Natural killer cell treated with Interleukin-12 subunit alpha and Interleukin-12 subunit beta and Interleukin-15 and Interleukin-18, amount 100 ng/mL, for 72 hours (primary cell): ENCODE measurements around the gene NTN4. TPM values are rescaled to one million over a fixed set of nuclear protein-coding genes. Genes with fewer than 3 reads are reported as not detected.
"Not testable (repeated sequence)": the region's sequence is repeated elsewhere in the genome, so short reads cannot be mapped to it uniquely, and the experiment has no call there.

Experiments used
- ATAC-seq, 2 donors: fragments of 150-1000 bp; cut with Tn5 transposase in 1 of 2; sonication (Bioruptor Pico), chemical (Tn5 transposase) in 1 of 2; 2 replicates each; pipeline ENCODE4 v1.10.0; 2021
- DNase-seq: peaks from one replicate; pipeline ENCODE4 v3.0.0; 2022; ENCODE audit warnings: low spot score
- H3K27ac Mint-ChIP-seq, 2 donors: 1 replicate in 1 of 2; 2 replicates in 1 of 2; pipeline ENCODE4 v1.8.0; 2022; ENCODE audit warnings: mixed read lengths in 2 of 2, mild to moderate bottlenecking in 1 of 2, moderate library complexity in 1 of 2
- H3K27me3 Mint-ChIP-seq, 2 donors: 1 replicate in 1 of 2; 2 replicates in 1 of 2; pipeline ENCODE4 v1.8.0; 2022; ENCODE audit warnings: mixed read lengths in 2 of 2
- H3K36me3 Mint-ChIP-seq: one replicate; pipeline ENCODE4 v1.8.0; 2022; ENCODE audit warnings: mixed read lengths
- H3K4me1 Mint-ChIP-seq, 2 donors: 1 replicate in 1 of 2; 2 replicates in 1 of 2; pipeline ENCODE4 v1.8.0; 2022; ENCODE audit warnings: low read depth in 2 of 2, mixed read lengths in 2 of 2, mild to moderate bottlenecking in 1 of 2
- H3K4me3 Mint-ChIP-seq: one replicate; pipeline ENCODE4 v1.8.0; 2022; ENCODE audit warnings: mixed read lengths
- H3K9me3 Mint-ChIP-seq: 2 replicates; pipeline ENCODE4 v1.8.0; 2022; ENCODE audit warnings: mixed read lengths
- total RNA-seq, 2 donors: library from RNA; stranded (reverse); gene quantifications; one replicate each; pipeline ENCODE4 v1.2.3, GENCODE V29; 2022

Gene NTN4
- total RNA-seq, 2 donors from 2014 or later = not detected

DNA sequence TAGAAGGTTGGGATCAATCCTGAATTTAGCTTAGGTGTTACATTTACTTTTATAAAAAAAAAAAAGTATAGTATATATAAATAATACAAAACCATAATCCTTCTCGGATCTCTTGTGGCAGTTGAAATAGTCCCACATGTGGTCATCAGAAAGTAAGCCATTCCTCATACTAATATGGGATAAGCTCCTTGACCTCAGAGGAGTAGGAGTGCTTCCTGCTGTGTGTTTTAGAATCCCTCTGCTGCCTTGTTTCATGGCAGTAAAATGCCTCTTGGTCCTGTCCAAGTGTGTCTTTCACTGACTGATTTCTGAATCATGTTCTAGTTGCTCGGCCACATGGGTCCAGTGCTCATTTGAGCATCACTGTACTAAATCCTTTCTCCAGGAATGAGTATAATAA, 117.0 kb downstream of the NTN4 start:
- Mint-ChIP-seq H3K27me3 (peaks cover 14 to 16% of the 10 kb centered on the region in 2 donors), H3K4me1 (no peaks in the 10 kb centered on the region), H3K4me3 (no peak overlapping the region), H3K36me3 (no peaks in the 10 kb centered on the region), H3K27ac (no peak overlapping the region), H3K9me3 (no peaks in the 10 kb centered on the region)
- ATAC-seq (no peak), DNase-seq (no peak)

DNA sequence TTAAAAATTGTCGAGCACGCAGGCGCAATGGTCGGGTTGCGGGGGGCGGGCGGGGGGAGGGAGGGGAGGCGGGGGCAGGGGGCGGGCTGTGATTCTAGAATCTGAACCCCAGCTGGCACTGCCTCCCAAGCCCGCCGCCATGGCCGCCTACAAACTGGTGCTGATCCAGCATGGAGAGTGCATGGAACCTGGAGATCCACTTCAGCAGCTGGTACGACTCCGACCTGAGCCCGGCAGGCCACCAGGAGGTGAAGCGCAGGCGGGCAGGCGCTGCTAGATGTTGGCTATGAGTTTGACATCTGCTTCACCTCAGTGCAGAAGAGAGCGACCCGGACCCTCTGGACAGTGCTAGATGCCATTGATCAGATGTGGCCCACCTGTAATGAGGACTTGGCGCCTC, 118.4 kb downstream of the NTN4 start:
- ATAC-seq = no peak

DNA sequence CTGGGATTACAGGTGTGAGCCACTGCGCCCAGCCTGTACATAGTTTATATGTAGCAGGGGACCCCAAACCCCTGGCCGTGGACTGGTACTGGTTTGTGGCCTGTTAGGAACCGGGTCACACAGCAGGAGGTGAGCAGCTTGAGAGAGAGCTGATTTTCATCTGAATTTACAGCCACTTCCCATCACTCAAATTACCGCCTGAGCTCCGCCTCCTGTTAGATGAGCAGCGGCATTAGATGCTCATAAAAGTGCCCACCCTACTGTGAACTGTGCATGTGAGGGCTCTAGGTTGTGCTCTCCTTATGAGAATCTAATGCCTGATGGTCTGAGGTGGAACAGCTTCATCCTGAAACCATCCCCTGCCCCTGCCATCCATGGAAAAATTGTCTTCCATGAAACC, 119.3 kb downstream of the NTN4 start:
- no peak overlapping the region for H3K4me3 Mint-ChIP-seq
- peaks cover 14 to 15% of the 10 kb centered on the region in 2 donors for H3K27me3 Mint-ChIP-seq
- DNase-seq (no peak), ATAC-seq (no peak)
- H3K4me1 Mint-ChIP-seq = no peaks in the 10 kb centered on the region
- H3K9me3 Mint-ChIP-seq = no peaks in the 10 kb centered on the region
- H3K36me3 Mint-ChIP-seq = no peaks in the 10 kb centered on the region
- H3K27ac Mint-ChIP-seq = no peak overlapping the region

More for the DNA sequence above, 118.4 kb downstream of the NTN4 start:
- H3K4me1 Mint-ChIP-seq = no peaks in the 10 kb centered on the region
- H3K27me3 Mint-ChIP-seq = peaks cover 14% of the 10 kb centered on the region in 2 donors
- H3K27ac Mint-ChIP-seq = no peak overlapping the region
- H3K36me3 Mint-ChIP-seq = no peaks in the 10 kb centered on the region
- H3K9me3 Mint-ChIP-seq = no peaks in the 10 kb centered on the region
- no peak for DNase-seq
- no peak overlapping the region for H3K4me3 Mint-ChIP-seq

DNA sequence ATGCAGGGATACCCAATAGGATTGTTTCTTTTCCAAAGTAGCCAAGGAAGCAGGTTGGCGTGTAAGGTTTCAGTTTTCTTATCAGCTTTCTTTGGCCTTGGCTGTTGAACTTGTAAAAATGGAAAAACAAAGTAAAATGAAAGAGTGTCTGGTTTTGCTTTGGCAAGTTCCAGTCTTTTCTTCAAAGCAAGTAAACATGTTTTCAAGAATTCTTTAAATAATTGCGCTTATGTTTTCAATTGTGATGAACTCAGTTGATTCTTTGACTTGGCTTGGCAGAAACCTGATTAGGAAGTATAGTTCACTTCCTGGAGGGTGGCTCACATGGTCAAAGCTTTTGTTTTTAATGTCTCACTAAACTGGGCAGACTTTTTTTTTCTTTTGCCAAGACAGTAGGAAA, 127.0 kb downstream of the NTN4 start:
- no peak overlapping the region for H3K27ac Mint-ChIP-seq
- H3K4me3 Mint-ChIP-seq = no peak overlapping the region

DNA sequence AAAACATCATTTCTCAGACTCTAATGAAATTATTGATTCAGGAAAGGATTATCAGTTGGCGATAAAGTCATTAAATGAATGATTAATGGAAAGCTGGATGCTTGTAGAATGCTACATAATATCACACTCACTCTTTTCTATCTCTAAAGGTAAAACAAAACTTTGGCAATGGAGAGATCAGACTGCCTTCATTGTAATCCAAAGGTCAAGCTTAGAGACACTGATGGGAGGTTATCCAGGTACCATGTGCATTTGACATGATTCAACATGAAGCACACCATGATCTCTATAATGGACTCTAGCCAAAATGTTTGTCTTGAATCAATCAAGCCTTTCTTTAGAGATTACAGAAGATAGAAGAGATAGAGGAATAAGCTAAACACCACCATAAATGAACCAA, 129.2 kb downstream of the NTN4 start:
- H3K9me3 Mint-ChIP-seq = no peaks in the 10 kb centered on the region
- H3K4me3 Mint-ChIP-seq = no peak overlapping the region
- H3K4me1 Mint-ChIP-seq = no peaks in the 10 kb centered on the region
- ATAC-seq = no peak
- H3K27me3 Mint-ChIP-seq = peaks cover 14 to 35% of the 10 kb centered on the region in 2 donors
- no peak for DNase-seq
- no peak overlapping the region for H3K27ac Mint-ChIP-seq
- no peaks in the 10 kb centered on the region for H3K36me3 Mint-ChIP-seq

More for the DNA sequence above, 127.0 kb downstream of the NTN4 start:
- ATAC-seq (no peak), DNase-seq (no peak)
- Mint-ChIP-seq H3K36me3 (no peaks in the 10 kb centered on the region), H3K27me3 (peaks cover 11 to 33% of the 10 kb centered on the region in 2 donors), H3K4me1 (no peaks in the 10 kb centered on the region), H3K9me3 (no peaks in the 10 kb centered on the region)

DNA sequence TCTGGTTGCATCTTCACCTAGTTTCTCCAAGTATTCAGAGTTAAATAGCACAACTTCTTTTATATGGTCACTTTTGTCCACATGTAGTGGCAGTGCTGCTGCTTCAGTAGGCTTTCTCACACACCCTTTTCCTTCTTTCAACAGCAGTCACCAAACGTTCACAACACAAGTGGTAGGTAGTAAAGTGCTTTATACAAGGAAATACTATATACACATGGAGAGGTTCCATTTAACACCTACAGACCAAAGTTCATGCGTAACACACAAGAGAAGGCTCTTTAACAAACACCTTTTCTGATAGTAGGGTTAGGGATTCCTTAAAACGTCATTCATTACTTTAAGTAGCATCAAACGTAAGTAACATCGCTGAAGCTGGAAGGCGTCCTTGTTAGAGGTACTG, 132.2 kb downstream of the NTN4 start:
- Mint-ChIP-seq H3K4me1 (peaks cover 0 to 3% of the 10 kb centered on the region in 2 donors), H3K36me3 (peaks cover 5% of the 10 kb centered on the region), H3K4me3 (no peak overlapping the region), H3K27me3 (peaks cover 16 to 25% of the 10 kb centered on the region in 2 donors), H3K9me3 (peaks cover 9% of the 10 kb centered on the region), H3K27ac (no peak overlapping the region)
- ATAC-seq (no peak), DNase-seq (no peak)

DNA sequence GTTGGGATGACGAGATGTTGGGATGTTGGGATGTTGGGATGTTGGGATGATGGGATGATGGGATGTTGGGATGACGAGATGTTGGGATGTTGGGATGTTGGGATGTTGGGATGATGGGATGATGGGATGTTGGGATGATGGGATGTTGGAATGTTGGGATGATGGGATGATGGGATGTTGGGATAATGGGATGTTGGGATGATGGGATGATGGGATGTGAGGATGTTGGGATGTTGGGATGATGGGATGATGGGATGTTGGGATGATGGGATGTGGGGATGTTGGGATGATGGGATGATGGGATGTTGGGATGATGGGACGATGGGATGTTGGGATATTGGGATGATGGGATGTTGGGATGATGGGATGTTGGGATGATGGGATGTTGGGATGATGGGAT, 135.9 kb downstream of the NTN4 start:
- not testable (repeated sequence) for H3K9me3 Mint-ChIP-seq, H3K36me3 Mint-ChIP-seq, H3K4me1 Mint-ChIP-seq, ATAC-seq, DNase-seq
- Mint-ChIP-seq H3K27me3 (peaks cover 15% of the 10 kb centered on the region in 2 donors), H3K27ac (peak overlapping the region in 1 of 2 donors; percentile 21), H3K4me3 (peak overlapping the region; percentile 9)

DNA sequence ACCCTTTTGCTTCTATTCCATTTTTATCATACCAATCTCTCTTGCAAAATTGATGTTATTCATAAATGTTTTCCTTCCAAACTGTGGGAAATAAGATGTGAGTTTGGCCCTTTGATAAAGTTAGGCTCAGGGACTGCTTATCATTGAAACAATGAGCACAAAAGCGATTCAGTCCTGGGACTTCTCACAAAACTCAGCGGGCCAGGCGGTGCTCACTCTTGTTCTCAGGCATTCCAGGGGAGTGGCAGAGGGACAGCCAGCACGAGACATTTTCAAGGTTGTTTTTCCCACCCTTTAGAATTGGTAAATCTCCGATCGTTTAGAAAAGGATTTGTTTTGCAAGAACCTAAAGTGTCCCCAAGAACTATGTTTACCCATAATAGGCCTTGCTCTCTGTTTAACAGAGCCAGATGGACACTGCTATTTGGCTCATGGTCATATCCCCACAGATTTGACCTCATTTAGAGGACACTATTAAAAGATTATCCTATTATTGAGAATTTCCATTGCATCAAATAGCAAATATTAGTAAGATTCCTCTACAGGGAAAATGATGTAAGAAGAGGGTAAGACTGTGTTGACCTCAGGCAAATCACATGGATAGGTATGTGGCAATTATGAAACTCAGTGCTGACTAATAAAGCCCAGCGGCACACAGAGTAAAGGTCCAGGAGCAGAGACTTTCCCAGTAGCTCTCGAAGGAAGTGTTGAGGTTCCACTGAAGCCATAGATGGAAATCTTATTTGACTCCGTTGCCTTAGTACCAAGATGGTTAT, 136.6 kb downstream of the NTN4 start:
- ATAC-seq (no peak), DNase-seq (no peak)
- Mint-ChIP-seq H3K4me3 (peak overlapping the region; percentile 9), H3K4me1 (peaks cover 0 to 3% of the 10 kb centered on the region in 2 donors), H3K9me3 (peaks cover 9% of the 10 kb centered on the region), H3K27me3 (peaks cover 13 to 15% of the 10 kb centered on the region in 2 donors), H3K36me3 (peaks cover 5% of the 10 kb centered on the region), H3K27ac (peak overlapping the region in 1 of 2 donors; percentile 21)

DNA sequence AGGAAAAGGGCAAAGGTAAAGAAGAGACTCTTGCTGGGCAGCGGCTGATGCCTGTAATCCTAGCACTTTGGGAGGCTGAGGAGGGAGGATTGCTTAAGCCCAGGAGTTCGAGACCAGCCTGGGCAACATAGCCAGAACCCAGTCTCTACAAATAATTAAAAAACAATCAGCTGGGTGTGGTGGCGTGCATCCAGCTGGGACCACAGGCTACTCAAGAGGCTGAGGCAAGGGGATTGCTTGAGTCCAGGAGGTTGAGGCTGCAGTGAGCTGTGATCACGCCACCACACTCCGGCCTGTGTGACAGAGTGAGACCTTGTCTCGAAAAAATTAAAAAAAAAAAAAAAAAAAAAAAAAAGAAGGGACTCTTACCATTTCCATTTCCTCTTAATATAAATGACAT, 138.9 kb downstream of the NTN4 start:
- no peak overlapping the region for H3K27ac Mint-ChIP-seq
- no peak overlapping the region for H3K4me3 Mint-ChIP-seq
- DNase-seq = no peak
- H3K9me3 Mint-ChIP-seq = peaks cover 9% of the 10 kb centered on the region
- H3K36me3 Mint-ChIP-seq = peaks cover 5% of the 10 kb centered on the region
- H3K27me3 Mint-ChIP-seq = peaks cover 7 to 10% of the 10 kb centered on the region in 2 donors
- no peak for ATAC-seq
- H3K4me1 Mint-ChIP-seq = peaks cover 0 to 3% of the 10 kb centered on the region in 2 donors

DNA sequence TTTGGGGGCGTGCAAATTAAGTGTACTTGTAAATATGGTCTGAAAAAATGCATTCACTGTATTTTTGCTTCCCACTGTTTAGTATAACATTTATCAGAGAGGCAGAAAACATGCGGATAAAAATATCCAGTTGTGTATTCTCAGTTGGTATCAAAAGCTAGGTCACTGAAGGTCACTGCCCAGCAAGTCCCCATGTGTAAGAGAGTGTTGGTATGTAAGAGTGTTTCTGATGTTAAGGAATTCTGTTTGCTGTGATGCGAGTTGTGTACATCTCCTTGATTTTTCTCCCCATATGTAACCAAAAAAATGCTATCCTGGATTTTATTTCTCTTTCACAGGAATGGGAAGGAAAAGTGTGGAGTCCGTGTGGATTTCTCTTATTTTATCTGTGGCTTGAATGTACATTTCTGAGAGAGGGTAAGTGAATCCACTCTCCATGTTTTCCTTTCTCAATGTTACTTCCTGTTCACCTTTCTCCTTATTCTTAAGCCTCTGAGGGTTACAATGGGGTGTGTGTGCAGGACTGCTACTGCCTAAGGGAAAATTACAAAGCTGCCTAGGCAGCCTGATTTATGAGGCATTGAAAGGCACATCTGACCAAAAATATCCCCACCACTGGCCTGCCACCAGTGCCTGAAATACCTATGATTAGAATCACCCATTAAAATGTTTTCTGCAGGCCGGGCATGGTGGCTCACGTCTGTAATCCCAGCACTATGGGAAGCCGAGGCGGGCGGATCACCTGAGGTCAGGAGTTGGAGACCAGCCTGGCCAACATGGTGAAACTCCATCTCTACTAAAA, 141.4 kb downstream of the NTN4 start:
- Mint-ChIP-seq H3K27me3 (peaks cover 7 to 14% of the 10 kb centered on the region in 2 donors), H3K27ac (no peak overlapping the region), H3K4me3 (no peak overlapping the region), H3K36me3 (peaks cover 1% of the 10 kb centered on the region), H3K9me3 (peaks cover 1% of the 10 kb centered on the region), H3K4me1 (peaks cover 0 to under 1% of the 10 kb centered on the region in 2 donors)
- no peak for ATAC-seq
- DNase-seq = no peak

DNA sequence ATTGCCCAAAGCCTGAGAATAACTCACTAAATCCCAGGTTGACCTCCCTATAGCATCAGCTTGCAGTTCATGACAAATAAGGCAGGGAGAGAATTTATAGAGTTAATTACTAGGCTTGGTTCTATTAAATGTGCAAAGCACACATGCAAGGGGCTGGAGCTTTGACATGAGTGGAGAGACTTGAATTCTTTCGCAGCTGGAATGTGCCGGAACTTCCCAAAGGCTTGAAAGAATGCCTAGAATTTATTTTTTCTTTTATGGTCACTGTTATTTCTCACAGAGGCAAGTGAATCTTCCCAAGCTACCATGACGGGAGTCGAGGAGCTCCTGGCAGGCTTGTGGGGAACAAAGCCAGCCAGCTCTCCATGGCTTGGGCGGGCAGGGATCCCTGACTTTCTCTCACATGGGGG, 143.8 kb downstream of the NTN4 start:
- Mint-ChIP-seq H3K4me3 (no peak overlapping the region), H3K36me3 (no peaks in the 10 kb centered on the region), H3K4me1 (no peaks in the 10 kb centered on the region), H3K27me3 (peaks cover 7 to 13% of the 10 kb centered on the region in 2 donors), H3K9me3 (no peaks in the 10 kb centered on the region), H3K27ac (no peak overlapping the region)
- ATAC-seq (no peak), DNase-seq (no peak)

DNA sequence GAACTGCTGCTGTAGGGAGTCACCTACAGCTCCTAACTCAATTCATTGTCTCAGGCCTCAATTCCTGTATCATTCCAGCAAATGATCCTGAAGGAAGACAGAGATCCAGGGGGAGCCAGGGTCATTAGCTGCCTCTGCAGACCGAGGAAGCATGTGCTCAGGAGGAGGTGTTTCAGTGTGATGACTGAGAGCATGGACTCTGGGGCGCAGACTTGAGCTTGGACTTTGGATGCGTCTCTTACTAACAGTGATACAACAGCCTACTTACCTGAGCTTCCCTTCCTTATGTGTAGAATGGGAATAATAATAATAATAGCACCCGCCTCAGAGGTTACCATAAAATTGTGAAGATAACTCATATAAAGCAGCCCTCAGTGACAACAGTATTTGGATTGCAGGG, 147.3 kb downstream of the NTN4 start:
- peaks cover 0 to 8% of the 10 kb centered on the region in 2 donors for H3K27me3 Mint-ChIP-seq
- DNase-seq (no peak), ATAC-seq (no peak)
- H3K4me3 Mint-ChIP-seq = no peak overlapping the region
- no peaks in the 10 kb centered on the region for H3K4me1 Mint-ChIP-seq
- no peaks in the 10 kb centered on the region for H3K36me3 Mint-ChIP-seq
- H3K27ac Mint-ChIP-seq = no peak overlapping the region
- no peaks in the 10 kb centered on the region for H3K9me3 Mint-ChIP-seq

DNA sequence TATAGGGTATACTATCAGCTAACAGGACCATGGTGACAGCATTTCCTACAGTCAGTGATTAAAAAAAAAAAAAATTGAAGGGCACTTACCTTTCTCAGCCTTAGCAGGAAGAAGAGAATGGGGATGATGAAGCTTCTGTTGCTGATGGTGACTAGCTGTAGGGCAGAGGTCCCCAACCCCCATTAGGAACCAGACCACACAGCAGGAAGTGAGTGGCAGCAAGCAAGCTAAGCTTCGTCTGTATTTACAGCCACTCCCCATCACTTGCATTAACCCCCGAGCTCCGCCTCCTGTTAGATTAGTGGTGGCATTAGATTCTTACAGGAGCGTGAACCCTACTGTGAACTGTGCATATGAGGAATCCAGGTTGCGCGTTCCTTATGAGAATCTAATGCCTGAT, 148.0 kb downstream of the NTN4 start:
- ATAC-seq (peak in 1 of 2 donors; percentile 14), DNase-seq (no peak)
- H3K4me3 Mint-ChIP-seq = peak overlapping the region; percentile 17
- no peak overlapping the region for H3K27ac Mint-ChIP-seq
- H3K27me3 Mint-ChIP-seq = peaks cover 0 to 12% of the 10 kb centered on the region in 2 donors
- H3K4me1 Mint-ChIP-seq = no peaks in the 10 kb centered on the region
- no peaks in the 10 kb centered on the region for H3K9me3 Mint-ChIP-seq
- no peaks in the 10 kb centered on the region for H3K36me3 Mint-ChIP-seq

DNA sequence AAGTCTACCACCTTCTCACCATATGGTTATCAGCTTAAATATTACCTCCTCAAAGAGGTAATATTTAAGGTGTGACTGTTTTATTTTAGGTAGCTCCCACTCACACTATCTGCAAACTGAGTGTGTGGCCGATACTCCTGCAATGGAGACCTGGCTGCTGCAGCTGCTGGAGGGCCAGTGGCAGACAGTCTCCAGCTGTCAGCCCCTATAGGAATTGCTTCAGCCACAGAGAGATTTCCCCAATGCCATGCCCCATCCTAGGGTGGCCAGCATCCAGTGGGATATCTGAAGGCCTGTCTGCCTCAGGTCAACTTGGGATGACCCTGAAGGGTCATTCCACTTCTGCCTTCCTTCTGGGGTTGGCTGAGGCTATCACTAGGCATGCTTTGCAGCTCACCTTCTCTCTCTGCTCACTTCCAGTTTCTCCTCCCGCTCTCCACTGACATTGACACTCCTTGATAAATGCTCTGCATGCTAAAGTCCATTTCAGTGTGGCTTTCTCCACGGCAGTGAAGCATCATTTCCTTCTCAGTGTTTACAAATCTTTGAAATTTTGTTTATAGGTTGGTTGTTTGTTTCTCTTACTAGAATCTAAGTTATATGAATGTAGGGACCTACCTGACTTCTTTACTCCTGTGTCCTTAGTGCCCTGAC, 149.1 kb downstream of the NTN4 start:
- DNase-seq (no peak), ATAC-seq (peak in 1 of 2 donors; percentile 32)
- no peak overlapping the region for H3K4me3 Mint-ChIP-seq
- peaks cover 0 to 11% of the 10 kb centered on the region in 2 donors for H3K27me3 Mint-ChIP-seq
- H3K9me3 Mint-ChIP-seq = no peaks in the 10 kb centered on the region
- no peaks in the 10 kb centered on the region for H3K36me3 Mint-ChIP-seq
- no peaks in the 10 kb centered on the region for H3K4me1 Mint-ChIP-seq
- H3K27ac Mint-ChIP-seq = no peak overlapping the region
